Measurements from ENCODE around the gene QSOX2. TPM values are rescaled to one million over a fixed set of nuclear protein-coding genes. Genes with fewer than 3 reads are reported as not detected.

QSOX2 gene
- total RNA-seq, 2 donors from 2014 or later = 7.2 to 13.5 TPM

GRCh38 chr9:136211441-136212344, 33.9 kb downstream of the QSOX2 start:
- no peaks in the 10 kb centered on the region for H3K9me3 ChIP-seq
- DNase-seq (ENCODE audit: low spot score) = no peak
- no peak for TF ChIP-seq CTCF (IDR thresholded peaks at IDR 0.05)
- H3K36me3 ChIP-seq = peaks cover 19% of the 10 kb centered on the region
- H3K4me1 ChIP-seq (ENCODE audit: control insufficient read depth in 1 of 2, low read depth in 2 of 2) = no peaks in the 10 kb centered on the region
- no peaks in the 10 kb centered on the region for H3K27me3 ChIP-seq (replicated peaks; ENCODE audit: insufficient read depth)
- H3K4me3 ChIP-seq = no peak overlapping the region
- H3K27ac ChIP-seq = no peak overlapping the region
- no peak for ATAC-seq (ENCODE audit: insufficient number of reproducible peaks, low FRiP score, low read depth)

- H3K27me3 ChIP-seq (replicated peaks; ENCODE audit: insufficient read depth) = no peaks in the 10 kb centered on the region
- peaks cover 19% of the 10 kb centered on the region for H3K36me3 ChIP-seq
- no peak overlapping the region for H3K27ac ChIP-seq
- no peak for TF ChIP-seq CTCF (IDR thresholded peaks at IDR 0.05)
- no peaks in the 10 kb centered on the region for H3K4me1 ChIP-seq (ENCODE audit: control insufficient read depth in 1 of 2, low read depth in 2 of 2)
- no peaks in the 10 kb centered on the region for H3K9me3 ChIP-seq
- no peak overlapping the region for H3K4me3 ChIP-seq
- DNase-seq (ENCODE audit: low spot score) (no peak), ATAC-seq (ENCODE audit: insufficient number of reproducible peaks, low FRiP score, low read depth) (no peak)
Observed at GRCh38 chr9:136211006-136211405, 34.6 kb downstream of the QSOX2 start.

- ATAC-seq (ENCODE audit: insufficient number of reproducible peaks, low FRiP score, low read depth) = no peak
- no peak for DNase-seq (ENCODE audit: low spot score)
- TF ChIP-seq CTCF (IDR thresholded peaks at IDR 0.05) = no peak
- Histone ChIP-seq H3K4me3 (no peak overlapping the region), H3K27ac (no peak overlapping the region), H3K27me3 (replicated peaks; ENCODE audit: insufficient read depth) (no peaks in the 10 kb centered on the region), H3K9me3 (no peaks in the 10 kb centered on the region), H3K36me3 (peaks cover 19% of the 10 kb centered on the region), H3K4me1 (ENCODE audit: control insufficient read depth in 1 of 2, low read depth in 2 of 2) (no peaks in the 10 kb centered on the region)
Observed at GRCh38 chr9:136210276-136210675, 35.3 kb downstream of the QSOX2 start.

- H3K27ac ChIP-seq = no peak overlapping the region
- H3K9me3 ChIP-seq = no peaks in the 10 kb centered on the region
- H3K27me3 ChIP-seq (replicated peaks; ENCODE audit: insufficient read depth) = no peaks in the 10 kb centered on the region
- H3K4me3 ChIP-seq = no peak overlapping the region
- peaks cover 18% of the 10 kb centered on the region for H3K36me3 ChIP-seq
- ATAC-seq (ENCODE audit: insufficient number of reproducible peaks, low FRiP score, low read depth) (no peak), DNase-seq (ENCODE audit: low spot score) (no peak)
- TF ChIP-seq CTCF (IDR thresholded peaks at IDR 0.05) = no peak
- no peaks in the 10 kb centered on the region for H3K4me1 ChIP-seq (ENCODE audit: control insufficient read depth in 1 of 2, low read depth in 2 of 2)
Observed at GRCh38 chr9:136209786-136210185, 35.8 kb downstream of the QSOX2 start.

- peaks cover 5% of the 10 kb centered on the region for H3K27me3 ChIP-seq (replicated peaks; ENCODE audit: insufficient read depth)
- no peaks in the 10 kb centered on the region for H3K4me1 ChIP-seq (ENCODE audit: control insufficient read depth in 1 of 2, low read depth in 2 of 2)
- no peak overlapping the region for H3K4me3 ChIP-seq
- no peak for ATAC-seq (ENCODE audit: insufficient number of reproducible peaks, low FRiP score, low read depth)
- no peak for DNase-seq (ENCODE audit: low spot score)
- no peak for TF ChIP-seq CTCF (IDR thresholded peaks at IDR 0.05)
- no peaks in the 10 kb centered on the region for H3K9me3 ChIP-seq
- peaks cover 13% of the 10 kb centered on the region for H3K36me3 ChIP-seq
- no peak overlapping the region for H3K27ac ChIP-seq
Observed at GRCh38 chr9:136209232-136209631, 36.4 kb downstream of the QSOX2 start.
